Fibroblast of skin of left quadriceps (primary cell): ENCODE data around the gene GABRR2.
"Not testable (repeated sequence)": the region's sequence is repeated elsewhere in the genome, so short reads cannot be mapped to it uniquely, and the experiment has no call there.

ENCODE experiments used
- DNase-seq, 2 experiments: peaks; one replicate each; pipeline ENCODE4 v3.0.0-alpha.2; 2013; ENCODE audit warnings: low read depth in 2 of 2

GABRR2 gene

DNA sequence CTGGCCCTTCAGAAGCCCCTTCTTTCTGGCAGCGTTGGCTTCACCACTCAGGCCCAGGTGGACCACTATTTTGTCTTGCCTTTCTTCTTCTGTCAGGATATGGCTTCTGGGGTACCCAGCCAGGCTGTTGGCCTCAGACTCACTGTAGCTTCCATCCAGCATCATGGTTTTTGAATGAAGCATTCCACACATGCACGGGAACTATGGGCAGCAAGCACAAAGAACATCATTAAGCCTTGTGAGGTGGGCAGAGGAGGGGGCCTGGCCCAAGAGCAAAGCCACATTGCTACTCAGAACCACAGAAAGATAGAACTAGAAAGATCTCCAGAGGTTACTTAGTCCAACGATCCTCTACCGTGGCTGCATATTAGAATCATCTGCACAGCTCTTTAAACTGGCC, 57.3 kb downstream of the GABRR2 start:
- no peak for DNase-seq

DNA sequence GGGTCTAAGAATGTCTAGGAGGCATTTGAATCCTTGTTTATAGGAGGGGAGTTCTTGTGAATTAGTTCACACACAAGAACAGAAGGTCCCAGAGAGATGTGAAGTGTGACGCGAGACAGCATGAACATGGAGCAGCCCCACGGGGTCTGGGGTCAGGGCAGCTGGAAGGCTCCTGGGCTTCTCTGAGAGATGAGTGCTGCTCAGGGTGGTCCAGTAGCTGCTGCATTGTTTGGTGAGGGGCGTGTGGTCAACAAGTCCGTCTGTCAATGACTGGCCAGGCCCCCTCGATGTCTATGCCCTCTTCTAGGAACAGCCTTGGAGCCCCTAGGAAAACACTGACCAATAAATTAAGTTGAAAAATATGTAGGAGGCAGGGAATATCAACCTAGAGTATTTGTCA, 57.8 kb downstream of the GABRR2 start:
- no peak for DNase-seq

DNA sequence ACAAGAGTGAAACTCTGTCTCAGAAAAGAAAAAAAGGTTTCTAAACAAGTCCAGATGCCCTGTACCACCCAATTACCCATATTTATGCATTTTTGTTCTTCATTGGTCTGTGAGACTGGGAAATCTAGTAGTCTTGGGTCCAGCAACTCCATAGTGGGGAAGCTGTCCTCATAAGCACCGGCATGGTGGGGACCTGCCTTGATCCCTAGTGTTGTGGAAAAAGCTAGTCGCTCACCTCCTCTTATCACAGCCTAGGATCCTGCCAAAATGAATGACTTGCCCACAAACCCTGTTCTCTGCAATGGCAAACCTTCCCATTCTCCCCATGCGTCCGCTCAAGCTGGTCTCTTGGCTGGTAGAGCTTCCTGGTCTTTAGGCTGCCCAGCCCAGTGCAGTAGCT, 59.7 kb downstream of the GABRR2 start:
- no peak for DNase-seq

DNA sequence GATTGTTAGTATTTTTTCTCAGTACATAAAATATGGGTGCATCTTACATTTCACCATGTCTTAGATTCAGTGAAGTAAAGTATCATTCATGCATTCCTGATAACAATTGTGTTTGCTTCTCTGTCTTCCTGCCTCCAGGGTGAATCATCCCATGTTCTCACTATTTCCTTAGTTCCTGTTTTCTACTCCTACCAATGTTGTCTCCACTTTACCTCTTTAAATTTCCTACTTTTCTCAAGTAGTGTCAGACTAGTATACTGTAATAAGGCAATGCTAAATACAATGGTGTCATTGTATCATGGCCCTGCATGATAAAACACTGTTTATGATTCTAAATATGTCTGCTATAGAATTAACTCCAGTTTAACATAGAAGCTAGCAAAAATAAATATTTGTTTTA, 60.5 kb downstream of the GABRR2 start:
- DNase-seq: no peak

DNA sequence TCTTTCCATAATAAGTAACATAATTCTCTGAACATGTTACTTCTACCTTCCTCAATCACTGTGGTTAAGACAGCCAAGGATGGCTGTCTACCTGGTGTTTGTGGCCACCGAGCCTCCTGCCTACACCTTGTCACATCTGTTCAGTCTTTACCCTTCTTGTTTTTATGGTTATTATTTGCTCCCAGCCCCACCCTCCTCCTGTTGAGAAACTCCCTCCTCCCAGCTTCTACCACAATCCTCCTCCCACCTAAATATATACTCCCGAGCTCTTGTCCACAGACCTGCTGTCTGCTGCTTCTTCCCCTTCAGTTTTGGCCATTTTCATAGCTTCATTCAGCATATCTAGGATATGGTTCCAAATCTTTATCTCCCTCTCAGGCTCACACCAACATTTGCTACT, 62.2 kb downstream of the GABRR2 start:
- DNase-seq: no peak

DNA sequence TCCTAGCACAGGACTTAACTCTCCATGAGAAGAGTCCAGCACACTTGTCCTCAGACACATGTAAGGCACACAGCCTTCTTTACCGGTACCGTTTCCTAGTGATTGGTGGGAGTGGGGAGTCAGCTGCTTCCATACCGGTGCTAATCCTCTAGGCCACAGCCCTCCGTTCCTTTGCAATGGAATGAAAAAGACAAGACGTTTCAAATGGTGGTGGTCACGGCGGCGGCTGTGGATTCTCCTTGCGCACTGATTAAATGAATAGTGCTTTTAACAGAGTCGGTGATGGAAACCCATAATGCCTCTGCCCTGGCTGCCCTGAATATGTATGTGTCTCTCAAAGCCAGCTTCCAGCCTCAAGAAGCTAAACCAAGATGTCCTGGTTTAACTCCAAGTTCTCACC, 63.1 kb downstream of the GABRR2 start:
- DNase-seq: no peak

DNA sequence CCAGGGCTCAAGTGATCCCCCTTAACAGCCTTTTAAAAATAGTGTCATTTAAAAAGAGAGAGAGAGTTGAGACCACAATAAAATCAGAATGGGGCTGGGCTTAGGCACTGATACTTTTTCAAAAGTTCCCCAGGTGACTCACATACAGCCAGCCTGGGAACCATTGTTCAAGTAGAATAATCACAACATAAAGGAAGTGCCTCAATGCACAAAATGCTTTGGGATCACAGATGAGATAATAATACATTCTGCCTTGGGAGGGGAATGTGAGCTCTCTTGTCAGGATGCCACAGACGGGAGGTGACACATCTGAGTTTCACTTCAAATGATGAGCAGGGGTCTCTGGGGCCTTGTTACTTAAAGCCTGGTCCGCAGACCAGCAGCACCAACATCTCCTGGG, 63.9 kb downstream of the GABRR2 start:
- DNase-seq: no peak

DNA sequence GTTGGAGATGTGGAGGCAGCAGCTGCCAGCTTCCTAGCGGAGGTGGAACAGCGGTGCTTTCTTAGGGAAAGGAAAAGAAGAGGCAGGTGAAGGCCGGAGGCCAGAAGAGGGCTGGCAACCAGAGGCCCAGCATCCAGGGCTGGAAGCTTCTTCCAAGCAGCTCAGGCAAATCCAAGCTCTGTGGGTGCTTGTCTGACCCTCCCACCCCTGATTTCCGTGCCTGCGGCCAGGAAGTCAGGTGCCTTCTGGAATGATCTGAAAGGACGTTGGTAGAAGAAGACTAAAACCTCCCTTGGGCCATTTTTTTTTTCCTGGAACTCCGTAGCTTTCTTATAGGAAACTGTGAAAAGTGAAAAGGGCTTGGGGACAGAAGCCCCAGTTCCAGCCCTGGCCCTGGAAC, 64.9 kb downstream of the GABRR2 start:
- no peak for DNase-seq

DNA sequence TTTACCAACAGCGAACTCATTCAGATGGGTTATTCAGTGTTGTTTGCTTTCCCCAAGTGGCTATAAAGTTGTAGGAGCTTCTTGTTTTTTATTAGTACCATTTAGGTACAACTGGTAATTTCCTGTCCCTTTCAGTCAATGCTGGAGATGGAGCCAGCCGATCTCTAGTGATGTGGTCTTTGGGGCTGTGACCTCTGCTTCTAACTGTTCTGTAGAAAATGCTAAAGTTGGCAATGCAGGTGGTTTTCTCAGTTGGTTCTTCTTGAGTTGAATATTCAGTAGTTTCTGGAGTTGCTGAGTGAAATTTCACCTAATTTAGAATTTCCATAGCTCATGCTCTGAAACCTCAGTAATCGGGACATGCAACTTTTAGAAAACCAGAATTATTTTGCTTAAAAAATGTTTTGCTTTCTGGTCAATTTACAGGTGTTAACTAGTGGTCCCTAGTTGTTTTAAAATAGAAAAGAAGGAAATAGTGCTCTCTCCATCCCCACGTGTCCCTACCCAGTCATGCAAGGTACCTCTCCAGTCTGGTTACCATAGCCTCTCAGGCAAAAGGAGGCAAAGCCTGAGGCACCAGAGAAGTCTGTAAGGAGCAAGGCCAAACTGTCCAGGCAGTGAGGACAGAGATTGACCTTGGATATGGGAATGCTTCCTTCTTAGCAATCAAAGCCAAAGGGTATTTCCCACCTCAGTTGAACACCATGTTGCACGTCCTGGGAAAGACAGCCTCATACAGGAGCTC, 70.7 kb downstream of the GABRR2 start:
- no peak for DNase-seq

DNA sequence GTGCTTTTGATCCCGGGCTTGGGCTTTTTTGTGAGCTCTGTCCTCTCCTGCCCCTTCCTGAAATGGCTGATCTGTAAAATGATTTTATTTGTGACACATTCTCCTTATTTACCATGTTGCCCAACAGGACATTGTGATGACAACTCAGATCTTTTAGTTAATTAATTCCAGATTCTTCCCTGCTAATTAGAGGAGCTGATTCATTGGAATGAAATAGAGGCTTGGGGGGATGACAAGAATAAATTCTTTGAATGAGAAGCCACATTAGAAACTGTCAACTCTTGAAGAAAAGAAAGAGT, 71.8 kb downstream of the GABRR2 start:
- peak; percentile 27 to 36 for DNase-seq

DNA sequence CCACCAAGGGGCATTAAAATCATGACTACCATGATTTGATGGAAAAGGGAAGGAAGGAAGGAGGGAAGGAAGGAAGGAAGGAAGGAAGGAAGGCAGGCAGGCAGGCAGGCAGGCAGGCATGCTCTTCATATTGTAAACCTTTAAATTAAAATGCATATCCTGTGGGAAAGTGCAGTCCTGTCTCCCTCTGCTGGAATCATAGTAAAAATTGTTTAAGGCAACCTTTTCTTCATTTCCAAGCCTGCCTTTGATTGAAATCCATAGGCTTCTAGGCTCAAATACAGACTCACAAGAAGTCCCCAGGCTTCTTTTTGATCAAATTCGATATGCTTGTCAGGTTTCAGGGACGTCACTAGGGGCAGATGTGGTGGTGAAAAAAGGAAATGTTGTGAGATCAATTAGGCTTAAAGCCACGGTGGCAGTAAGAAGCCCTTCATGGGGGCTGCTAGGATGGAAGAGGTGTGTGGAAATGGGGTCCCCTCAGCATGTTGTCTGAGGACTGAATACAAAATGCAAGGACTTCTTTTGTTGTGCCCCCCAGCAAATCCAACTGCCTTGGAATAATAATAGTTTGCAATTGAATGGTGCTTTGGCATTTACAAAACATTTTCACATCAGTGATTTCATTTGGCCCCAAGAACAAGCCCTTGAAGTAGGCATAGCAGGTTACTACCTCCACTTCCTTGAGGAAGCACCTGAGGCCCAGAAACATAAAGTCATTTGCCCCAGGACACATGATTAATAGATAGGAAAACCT, 72.3 kb downstream of the GABRR2 start:
- peak; percentile 36 to 42 for DNase-seq

DNA sequence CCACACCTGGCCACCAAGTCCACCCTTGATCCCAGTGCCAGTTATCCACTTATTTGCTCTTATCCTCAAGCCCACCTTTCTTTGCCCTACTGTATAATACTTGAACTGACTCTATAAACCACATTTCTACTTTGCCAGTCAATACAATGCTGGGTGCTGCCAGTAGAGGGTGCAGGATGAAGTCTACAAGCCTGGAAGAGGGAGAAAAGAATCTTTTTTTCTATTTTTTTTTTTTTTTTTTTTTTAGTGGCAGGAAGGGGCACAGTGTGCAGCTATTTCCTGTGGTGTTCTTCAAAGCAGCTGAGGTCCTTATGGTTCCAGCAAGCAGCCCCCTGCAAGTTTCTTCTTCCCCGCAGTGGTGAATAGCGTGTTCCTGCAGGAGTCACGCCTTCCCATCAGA, 75.8 kb downstream of the GABRR2 start:
- no peak for DNase-seq

DNA sequence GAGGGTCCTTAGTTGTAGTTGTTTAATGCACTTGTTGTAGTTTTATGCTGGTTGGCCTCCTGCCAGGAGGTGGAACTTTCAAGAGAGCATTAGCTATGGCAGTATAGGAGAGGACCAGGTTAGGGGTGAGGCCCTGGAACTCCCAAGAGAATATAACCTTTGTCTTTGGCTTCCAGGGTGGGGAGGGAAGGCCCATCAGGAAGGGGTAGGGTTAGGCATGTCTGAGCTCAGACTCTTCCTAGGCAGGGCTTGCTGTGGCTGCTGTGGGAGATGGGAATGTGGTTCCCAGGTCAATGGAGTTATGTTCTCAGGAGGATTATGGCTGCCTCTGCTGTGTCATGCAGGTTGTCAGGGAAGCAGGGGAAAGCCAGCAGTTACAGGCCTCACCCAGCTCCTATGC, 77.9 kb downstream of the GABRR2 start:
- no peak for DNase-seq

DNA sequence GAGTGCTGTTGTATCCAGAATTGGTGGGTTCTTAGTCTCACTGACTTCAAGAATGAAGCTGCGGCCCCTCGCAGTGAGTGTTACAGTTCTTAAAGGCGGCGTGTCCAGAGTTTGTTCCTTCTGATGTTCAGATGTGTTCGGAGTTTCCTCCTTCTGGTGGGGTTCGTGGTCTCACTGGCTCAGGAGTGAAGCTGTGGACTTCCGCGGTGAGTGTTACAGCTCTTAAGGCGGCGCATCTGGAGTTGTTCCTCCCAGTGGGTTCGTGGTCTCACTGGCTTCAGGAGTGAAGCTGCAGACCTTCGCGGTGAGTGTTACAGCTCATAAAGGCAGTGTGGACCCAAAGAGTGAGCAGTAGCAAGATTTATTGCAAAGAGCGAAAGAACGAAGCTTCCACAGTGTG, 81.5 kb downstream of the GABRR2 start:
- DNase-seq: not testable (repeated sequence)

DNA sequence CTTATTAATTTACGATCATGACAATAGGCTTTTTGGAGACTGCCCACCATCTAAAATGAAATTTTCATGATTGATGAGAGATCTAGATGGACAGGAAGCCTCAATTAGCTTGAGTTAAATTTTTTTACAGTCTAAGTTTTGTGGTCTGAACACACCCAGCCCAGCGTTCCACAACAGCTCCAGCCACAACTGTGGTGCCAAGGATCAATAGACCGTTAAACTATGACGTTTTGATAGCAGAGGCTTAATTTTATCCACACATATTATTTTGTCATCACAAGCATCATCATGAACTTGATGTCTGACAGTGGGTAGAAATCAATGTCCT, 92.4 kb downstream of the GABRR2 start:
- DNase-seq: no peak

DNA sequence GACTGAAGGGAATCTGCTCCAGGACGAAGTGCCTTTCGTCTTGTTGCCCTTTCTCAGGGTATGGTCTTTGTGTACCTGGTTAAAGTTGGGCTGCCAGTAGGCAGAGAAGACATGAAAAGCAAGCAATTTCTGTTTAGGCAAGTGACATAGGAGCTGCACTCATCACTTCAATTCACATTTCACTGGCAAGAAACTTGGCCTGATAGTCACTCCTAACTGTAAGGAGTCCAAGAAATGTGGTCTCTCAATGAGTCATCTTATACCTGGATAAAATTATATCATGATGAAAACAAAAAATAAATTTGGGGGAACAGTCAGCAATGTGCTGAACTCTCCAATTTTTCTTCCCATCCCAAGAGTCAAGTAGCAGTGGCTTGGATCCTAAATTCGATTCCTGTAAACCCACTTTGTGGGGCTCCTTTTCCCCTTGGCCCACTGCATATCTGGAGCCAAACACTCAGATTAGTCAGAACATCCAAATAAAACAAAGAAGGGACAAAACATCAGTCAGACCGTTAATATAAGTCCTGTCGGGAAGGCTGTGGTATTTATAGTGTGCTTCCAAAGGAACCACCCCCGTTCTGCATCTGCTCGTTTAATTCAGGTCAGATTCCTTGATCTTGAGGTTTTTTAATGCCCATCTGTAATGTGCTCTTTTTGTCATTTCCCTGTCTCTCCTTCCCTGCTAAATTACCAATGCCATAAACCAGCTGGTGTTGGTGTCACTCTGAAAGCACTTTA, 93.0 kb downstream of the GABRR2 start:
- DNase-seq: no peak

DNA sequence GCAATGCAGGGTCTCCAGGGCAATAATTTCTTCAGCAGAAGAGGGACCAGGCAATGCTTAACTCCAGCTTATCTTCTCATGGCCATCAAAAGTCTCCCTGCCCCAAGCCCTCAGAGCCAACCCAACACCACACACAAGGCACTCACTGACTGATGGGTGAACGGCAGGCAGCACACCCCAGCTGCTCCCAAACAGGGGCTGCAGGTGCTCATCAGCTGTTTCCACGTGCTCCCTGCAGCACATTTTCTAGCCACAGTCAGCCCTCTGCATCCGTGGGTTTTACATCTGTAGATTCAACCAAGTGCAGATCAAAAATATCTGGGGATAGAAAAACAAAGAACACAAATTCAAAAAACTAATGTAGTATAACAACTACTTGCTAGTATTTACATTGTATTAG, 94.0 kb downstream of the GABRR2 start:
- DNase-seq: no peak

DNA sequence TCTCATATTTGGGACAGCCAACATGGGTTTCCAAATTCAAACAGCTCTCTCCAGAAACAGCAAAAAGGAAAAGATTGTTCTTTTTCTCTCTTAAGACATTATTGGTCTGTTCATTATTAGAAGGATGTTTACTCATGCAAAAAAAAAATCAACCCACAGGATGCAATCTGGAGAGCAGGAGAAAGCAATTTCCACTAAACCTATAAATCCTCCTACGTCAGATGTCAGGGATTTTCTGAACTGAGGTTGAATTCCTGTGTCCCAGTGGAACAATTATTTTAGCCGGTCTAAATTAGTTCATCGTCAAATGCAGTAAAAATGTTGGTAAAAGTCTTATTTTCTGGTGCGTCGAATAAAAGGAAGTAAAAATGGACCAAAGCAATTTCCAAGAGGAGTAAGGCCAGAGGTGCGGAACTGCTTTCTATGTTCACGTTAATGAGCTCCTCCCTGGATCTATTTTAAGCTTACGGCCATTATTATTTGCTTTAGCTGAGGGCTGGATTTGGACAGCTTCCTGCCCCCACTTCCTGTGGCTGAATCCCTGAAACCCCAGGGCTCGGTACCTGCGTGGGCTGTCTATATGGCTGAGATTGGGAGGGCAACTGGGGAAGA, 97.7 kb downstream of the GABRR2 start, which contains the start of gene GABRR1:
Gene GABRR1 (minus strand): TSS at position 60 of the 612 bp plus-strand sequence. CDS start 36 bp downstream, at position 24.
- DNase-seq: no peak

DNA sequence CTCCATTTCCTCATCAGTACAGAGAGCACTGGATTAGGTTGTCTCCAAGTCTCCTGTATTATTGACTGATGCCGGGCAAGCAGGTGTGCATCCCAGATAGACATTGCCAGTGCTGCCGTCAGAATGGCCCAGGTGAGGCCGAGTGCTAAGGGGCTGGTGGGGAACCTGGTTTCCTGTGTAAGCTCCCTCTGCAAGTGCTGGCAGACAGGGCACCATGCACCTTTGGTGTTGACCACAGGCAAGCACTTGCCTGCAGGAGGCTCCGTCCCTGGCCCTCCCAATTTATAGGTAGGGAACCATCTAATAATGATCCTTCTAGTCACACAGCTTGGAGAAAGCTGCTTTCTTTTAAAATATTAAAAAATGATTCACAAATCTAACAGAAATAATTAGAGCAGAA, 98.7 kb downstream of the GABRR2 start:
- DNase-seq: no peak

DNA sequence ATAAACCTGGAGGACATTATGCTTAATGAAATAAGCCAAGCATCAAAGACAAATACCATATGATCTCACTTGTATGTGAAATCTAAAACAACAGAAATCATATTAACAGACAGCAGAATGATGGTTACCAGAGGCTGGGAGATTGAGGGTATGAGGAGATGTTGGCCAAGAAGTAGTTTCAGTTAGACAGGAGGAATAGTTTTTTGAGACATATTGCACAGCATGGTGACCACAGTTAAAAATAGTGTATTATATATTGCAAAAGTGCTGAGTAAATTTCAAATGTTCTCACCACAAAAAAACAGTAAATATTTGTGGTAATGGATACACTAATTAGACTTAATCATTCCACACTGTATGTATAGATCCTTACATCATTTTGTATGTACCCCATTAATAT, 99.7 kb downstream of the GABRR2 start:
- DNase-seq: no peak

DNA sequence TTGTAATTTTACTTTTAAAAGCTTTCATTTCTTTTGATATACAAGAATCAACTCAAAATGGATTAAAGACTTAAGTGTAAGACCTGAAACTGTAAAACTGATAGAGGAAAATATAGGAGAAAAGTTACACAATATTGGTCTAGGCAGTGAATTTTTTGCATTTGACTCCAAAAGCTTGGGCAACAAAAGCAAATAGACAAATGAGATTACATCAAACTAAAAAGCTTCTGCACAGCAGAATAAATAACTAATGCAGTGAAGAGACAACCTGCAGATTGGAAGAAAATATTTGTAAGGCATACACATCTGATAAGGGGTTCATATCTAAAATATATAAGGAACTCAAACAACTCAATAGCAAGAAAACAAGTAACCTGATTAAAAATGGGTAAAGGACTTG, 100.9 kb downstream of the GABRR2 start:
- DNase-seq: no peak

DNA sequence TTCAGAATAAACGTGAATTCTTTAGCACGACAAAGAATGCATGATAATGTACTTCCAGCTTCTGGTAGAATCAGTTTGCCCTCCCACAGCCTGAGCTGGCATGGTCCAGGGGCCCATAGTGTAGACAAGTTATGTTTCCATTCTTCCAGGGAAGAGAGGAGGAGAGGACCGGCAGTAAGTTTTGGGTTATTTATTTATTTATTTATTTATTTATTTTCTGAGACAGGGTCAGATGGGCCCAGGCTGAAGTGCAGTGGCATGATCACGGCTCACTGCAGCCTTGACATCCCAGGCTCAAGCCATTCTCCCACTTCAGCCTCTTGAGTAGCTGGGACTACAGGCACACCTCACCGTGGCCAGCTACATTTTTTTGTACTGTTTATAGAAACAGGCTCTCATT, 102.6 kb downstream of the GABRR2 start:
- no peak for DNase-seq

DNA sequence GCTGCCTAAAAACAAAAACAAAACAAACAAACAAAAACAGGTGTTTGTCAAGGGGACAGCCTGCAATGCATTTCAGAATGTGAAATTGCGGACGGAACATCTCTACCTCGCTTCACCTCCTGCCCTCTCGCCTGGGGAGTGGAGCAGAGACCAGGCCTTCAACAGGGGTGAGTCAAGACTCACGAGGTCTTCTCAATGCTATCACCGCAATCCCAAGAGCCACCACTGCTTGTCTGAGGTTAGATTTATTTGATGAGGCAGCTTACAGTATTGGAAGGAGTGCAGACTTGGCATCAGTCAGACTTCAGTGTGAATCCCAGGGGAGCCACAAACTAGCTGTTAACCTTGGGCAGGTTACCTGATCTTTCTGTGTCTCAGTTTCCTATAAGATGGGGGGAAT, 105.6 kb downstream of the GABRR2 start:
- DNase-seq: no peak
